Measurements from ENCODE around the gene SFMBT2.

DNA sequence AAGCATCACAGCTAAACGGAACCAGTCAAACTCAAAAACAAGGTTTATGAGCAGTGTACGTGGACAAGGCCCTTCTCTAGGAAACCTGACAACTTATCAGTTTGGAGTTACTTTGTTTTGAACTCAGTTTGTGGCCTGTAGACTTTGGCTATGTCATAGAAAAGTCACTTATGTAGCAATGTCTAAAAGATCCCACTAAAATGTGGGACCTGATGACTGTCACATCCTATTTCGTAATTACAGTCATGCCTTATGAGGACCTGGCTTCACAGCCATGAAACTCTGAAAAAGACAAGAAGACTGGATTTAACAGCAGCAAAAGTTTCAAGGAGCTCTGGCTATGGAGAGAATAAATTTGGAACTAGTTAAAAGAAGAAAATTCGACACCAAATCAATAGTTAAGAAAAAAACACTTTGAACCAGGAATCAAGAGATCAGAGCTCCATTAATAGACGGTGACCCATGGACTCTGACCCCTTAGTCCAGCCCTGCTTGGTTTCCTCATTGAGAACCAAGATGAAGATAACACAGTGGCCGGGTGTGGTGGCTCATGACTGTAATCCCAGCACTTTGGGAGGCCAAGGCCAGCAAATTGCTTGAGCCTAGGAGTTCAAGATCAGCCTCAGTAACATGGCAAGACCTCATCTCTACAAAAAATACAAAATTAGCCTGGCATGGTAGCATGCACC is 204.3 kb downstream of the SFMBT2 start:
- TF ChIP-seq, protein P1, sequence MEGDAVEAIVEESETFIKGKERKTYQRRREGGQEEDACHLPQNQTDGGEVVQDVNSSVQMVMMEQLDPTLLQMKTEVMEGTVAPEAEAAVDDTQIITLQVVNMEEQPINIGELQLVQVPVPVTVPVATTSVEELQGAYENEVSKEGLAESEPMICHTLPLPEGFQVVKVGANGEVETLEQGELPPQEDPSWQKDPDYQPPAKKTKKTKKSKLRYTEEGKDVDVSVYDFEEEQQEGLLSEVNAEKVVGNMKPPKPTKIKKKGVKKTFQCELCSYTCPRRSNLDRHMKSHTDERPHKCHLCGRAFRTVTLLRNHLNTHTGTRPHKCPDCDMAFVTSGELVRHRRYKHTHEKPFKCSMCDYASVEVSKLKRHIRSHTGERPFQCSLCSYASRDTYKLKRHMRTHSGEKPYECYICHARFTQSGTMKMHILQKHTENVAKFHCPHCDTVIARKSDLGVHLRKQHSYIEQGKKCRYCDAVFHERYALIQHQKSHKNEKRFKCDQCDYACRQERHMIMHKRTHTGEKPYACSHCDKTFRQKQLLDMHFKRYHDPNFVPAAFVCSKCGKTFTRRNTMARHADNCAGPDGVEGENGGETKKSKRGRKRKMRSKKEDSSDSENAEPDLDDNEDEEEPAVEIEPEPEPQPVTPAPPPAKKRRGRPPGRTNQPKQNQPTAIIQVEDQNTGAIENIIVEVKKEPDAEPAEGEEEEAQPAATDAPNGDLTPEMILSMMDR (conservative IDR thresholded peaks at IDR 0.05; ENCODE audit: low read depth, low read length): no peak
- TF ChIP-seq SMC3 (IDR thresholded peaks at IDR 0.05; ENCODE audit: low read depth, low read length): no peak
- no peak for TF ChIP-seq POLR2A (IDR thresholded peaks at IDR 0.05; ENCODE audit: low read depth, low read length)
- TF ChIP-seq, protein P2, sequence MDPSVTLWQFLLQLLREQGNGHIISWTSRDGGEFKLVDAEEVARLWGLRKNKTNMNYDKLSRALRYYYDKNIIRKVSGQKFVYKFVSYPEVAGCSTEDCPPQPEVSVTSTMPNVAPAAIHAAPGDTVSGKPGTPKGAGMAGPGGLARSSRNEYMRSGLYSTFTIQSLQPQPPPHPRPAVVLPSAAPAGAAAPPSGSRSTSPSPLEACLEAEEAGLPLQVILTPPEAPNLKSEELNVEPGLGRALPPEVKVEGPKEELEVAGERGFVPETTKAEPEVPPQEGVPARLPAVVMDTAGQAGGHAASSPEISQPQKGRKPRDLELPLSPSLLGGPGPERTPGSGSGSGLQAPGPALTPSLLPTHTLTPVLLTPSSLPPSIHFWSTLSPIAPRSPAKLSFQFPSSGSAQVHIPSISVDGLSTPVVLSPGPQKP (IDR thresholded peaks at IDR 0.05; ENCODE audit: borderline replicate concordance, low read depth, low read length): no peak
- TF ChIP-seq, protein P3, sequence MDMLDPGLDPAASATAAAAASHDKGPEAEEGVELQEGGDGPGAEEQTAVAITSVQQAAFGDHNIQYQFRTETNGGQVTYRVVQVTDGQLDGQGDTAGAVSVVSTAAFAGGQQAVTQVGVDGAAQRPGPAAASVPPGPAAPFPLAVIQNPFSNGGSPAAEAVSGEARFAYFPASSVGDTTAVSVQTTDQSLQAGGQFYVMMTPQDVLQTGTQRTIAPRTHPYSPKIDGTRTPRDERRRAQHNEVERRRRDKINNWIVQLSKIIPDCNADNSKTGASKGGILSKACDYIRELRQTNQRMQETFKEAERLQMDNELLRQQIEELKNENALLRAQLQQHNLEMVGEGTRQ (IDR thresholded peaks at IDR 0.05; ENCODE audit: low read depth, low read length): no peak
- no peak for TF ChIP-seq FOS (IDR thresholded peaks at IDR 0.05; ENCODE audit: low read depth, low read length)
- TF ChIP-seq CHD1 (IDR thresholded peaks at IDR 0.05; ENCODE audit: low read depth, low read length): no peak
- no peak for TF ChIP-seq RAD21 (IDR thresholded peaks at IDR 0.05; ENCODE audit: low read length)

Data from IMR-90 (cell line).